HepG2 (cell line): Measurements from ENCODE around the gene WNT4. TPM values are rescaled to one million over a fixed set of nuclear protein-coding genes. Genes with fewer than 3 reads are reported as not detected.

ENCODE experiments used
- ATAC-seq: fragments of 200-7000 bp; cut with Tn5 transposase; 3 replicates; pipeline ENCODE4 v1.9.1; 2020; ENCODE audit warnings: mild to moderate bottlenecking, moderate library complexity
- BruUV-seq: library from RNA; stranded (reverse); fragments of 400-500 nt; replicated peaks from 2 replicates; lab custom pipeline; 2021; lab: Mats Ljungman, UMichigan
- CTCF ChIA-PET: fragments of 300-600 bp; formaldehyde crosslinking; extraction: SDS; loops from one replicate; lab custom pipeline; 2021; ENCODE audit warnings: low total read pairs, inconsistent platforms, low intra/inter-chr PET ratio; lab: Yijun Ruan, JAX
- POLR2A ChIA-PET: fragments of 350-600 bp; sonication (Branson Sonifier 250); formaldehyde crosslinking; loops from one replicate; lab custom pipeline; 2020; ENCODE audit warnings: antibody characterized with exemption, inconsistent platforms; lab: Yijun Ruan, JAX
- DNase-seq: peaks from one replicate; pipeline ENCODE4 v3.0.0-alpha.2; 2015; ENCODE audit warnings: low spot score
- FAIRE-seq: peaks from 3 replicates; lab custom pipeline; 2011; peaks lifted over from hg19 to GRCh38; lab: Jason Lieb, UNC
- H2AFZ ChIP-seq: one replicate; pipeline ENCODE4 v1.6.1; 2011; ENCODE audit warnings: low read length, inconsistent platforms
- H3K27ac ChIP-seq: fragments of 300-600 bp; 3 replicates; pipeline ENCODE4 v1.8.0; 2011; ENCODE audit warnings: mixed run types, mild to moderate bottlenecking, mixed read lengths, low read length, inconsistent platforms; ENCODE audit not compliant: insufficient read depth; ENCODE audit errors: extremely low read length
- H3K27me3 ChIP-seq, 2 experiments: fragments of 200-600 bp in 1 of 2; 2 replicates in 1 of 2; 3 replicates in 1 of 2; pipeline versions ENCODE4 v1.6.0 to v1.8.0; 2011; ENCODE audit warnings: low read length in 2 of 2, mild to moderate bottlenecking in 2 of 2, moderate library complexity in 2 of 2, inconsistent platforms in 1 of 2; ENCODE audit not compliant: insufficient read depth in 2 of 2, control insufficient read depth in 1 of 2
- H3K36me3 ChIP-seq, 2 experiments: fragments of 200-600 bp in 1 of 2; replicated peaks in 1 of 2; 2 replicates in 1 of 2; 3 replicates in 1 of 2; pipeline versions ENCODE4 v1.5.1 to v1.8.0; 2011; ENCODE audit warnings: low read length in 2 of 2, inconsistent platforms in 1 of 2; ENCODE audit not compliant: insufficient read depth in 2 of 2, control insufficient read depth in 1 of 2
- H3K4me1 ChIP-seq: 2 replicates; pipeline ENCODE4 v1.5.1; 2012; ENCODE audit warnings: low read length, inconsistent platforms; ENCODE audit not compliant: insufficient read depth
- H3K4me2 ChIP-seq: 2 replicates; pipeline ENCODE4 v1.6.0; 2011; ENCODE audit warnings: low read depth, low read length, inconsistent platforms
- H3K4me3 ChIP-seq, 3 experiments: fragments of 200-600 bp in 1 of 3; sonication (generic), shearing (Covaris generic) in 1 of 3; replicated peaks in 1 of 3; 2 replicates each; pipeline ENCODE4 v1.5.1; 2011 to 2016; ENCODE audit warnings: low read length in 3 of 3, inconsistent platforms in 2 of 3, low read depth in 2 of 3, mild to moderate bottlenecking in 2 of 3, control low read depth in 1 of 3, mixed read lengths in 1 of 3; ENCODE audit not compliant: insufficient read depth in 1 of 3
- H3K79me2 ChIP-seq: one replicate; pipeline ENCODE4 v1.6.1; 2011; ENCODE audit warnings: low read length, inconsistent platforms; ENCODE audit not compliant: insufficient read depth
- H3K9ac ChIP-seq: 2 replicates; pipeline ENCODE4 v1.6.0; 2011; ENCODE audit warnings: mild to moderate bottlenecking, low read depth, low read length, inconsistent platforms; ENCODE audit not compliant: insufficient read depth
- H3K9me3 ChIP-seq: 2 replicates; pipeline ENCODE4 v1.5.1; 2012; ENCODE audit warnings: mild to moderate bottlenecking, low read length
- H4K20me1 ChIP-seq: 2 replicates; pipeline ENCODE4 v1.6.0; 2011; ENCODE audit warnings: inconsistent platforms, mild to moderate bottlenecking, low read length, moderate library complexity; ENCODE audit not compliant: insufficient read depth
- AGO2 ChIP-seq: fragments of 200-400 bp; formaldehyde crosslinking; optimal IDR thresholded peaks from 2 replicates; pipeline ENCODE3; 2017; ENCODE audit warnings: mild to moderate bottlenecking, low read depth, low read length, moderate library complexity
- BHLHE40 ChIP-seq: IDR thresholded peaks from 2 replicates; pipeline ENCODE4 v1.6.1; 2011; ENCODE audit warnings: low read length, improper control_type of control experiment
- CCDC6 ChIP-seq: sonication (generic); formaldehyde crosslinking; IDR thresholded peaks from 2 replicates; pipeline ENCODE4 v1.8.1; 2022; ENCODE audit warnings: mild to moderate bottlenecking, missing genetic modification reagents, moderate library complexity
- MYPOP ChIP-seq: sonication (generic); formaldehyde crosslinking; IDR thresholded peaks from 2 replicates; pipeline ENCODE4 v1.8.1; 2023; ENCODE audit warnings: mild to moderate bottlenecking, moderate library complexity, missing genetic modification reagents
- NFIC ChIP-seq: IDR thresholded peaks from 2 replicates; pipeline ENCODE4 v1.6.1; 2012; ENCODE audit warnings: mild to moderate bottlenecking, low read length, inconsistent platforms
- SIN3A ChIP-seq: IDR thresholded peaks from 2 replicates; pipeline ENCODE4 v1.6.1; 2011; ENCODE audit warnings: low read depth, mild to moderate bottlenecking, control low read depth, low read length, borderline replicate concordance
- ZBED4 ChIP-seq: sonication (generic); formaldehyde crosslinking; IDR thresholded peaks from 2 replicates; pipeline ENCODE4 v1.4.0; 2020; ENCODE audit warnings: missing genetic modification reagents, borderline replicate concordance
- ZNF737 ChIP-seq: sonication (generic); formaldehyde crosslinking; IDR thresholded peaks from 2 replicates; pipeline ENCODE4 v1.5.0; 2020; ENCODE audit warnings: missing genetic modification reagents, mild to moderate bottlenecking, borderline replicate concordance
- ZNF746 ChIP-seq: sonication (generic); formaldehyde crosslinking; IDR thresholded peaks from 2 replicates; pipeline ENCODE4 v1.8.0; 2022; ENCODE audit warnings: mild to moderate bottlenecking, missing genetic modification reagents
- WGBS: methylation state at CpG from one replicate; pipeline ENCODE4 v1.1.6; 2017; ENCODE audit warnings: low lambda C conversion rate; 5-methylcytosine and 5-hydroxymethylcytosine counted together
- in situ Hi-C: cut with HindIII; loops from 2 replicates; pipeline ENCODE4 v1.10.0; 2017; ENCODE audit warnings: low pct_unique_long_range_greater_than_20kb; ENCODE audit not compliant: extremely low pct_ligation_motif_present
- intact Hi-C: fragments of 100-400 bp; cut with micrococcal nuclease; formaldehyde crosslinking; loops from one replicate; pipeline ENCODE4 v1.10.0; 2022; ENCODE audit not compliant: unreplicated experiment
- polyA plus RNA-seq, 8 experiments: library from polyadenylated mRNA; depleted of rRNA in 3 of 8; stranded (reverse) in 7 of 8; unstranded in 1 of 8; fragments of >200 nt; fragmentation: Illumina TruSeq in 4 of 8; extraction: Trizol in 4 of 8; gene quantifications; 2 replicates each; pipeline versions ENCODE4 v1.2.1 to v1.2.3, GENCODE V29; 2011 to 2016; ENCODE audit warnings: low read depth in 4 of 8, missing spikeins in 1 of 8, mixed read lengths in 1 of 8; ENCODE audit not compliant: insufficient read depth in 1 of 8
- total RNA-seq, 5 experiments: library from RNA; depleted of rRNA; stranded (reverse); fragments of >200 nt; fragmentation: Illumina TruSeq; extraction: Trizol; gene quantifications; 2 replicates each; pipeline ENCODE4 v1.2.3, GENCODE V29; 2016; ENCODE audit warnings: low read depth in 1 of 5

Gene WNT4
- total and polyA plus RNA-seq, 2 of the 13 experiments (the other 11 are each of a cell fraction or from before 2014, with no cell fraction given): not detected

GRCh38 chr1:22114083-22115012 is 28.5 kb downstream of the WNT4 start:
- DNase-seq: no peak
- peaks cover 14% of the 10 kb centered on the region; the same call in 1 of the 2 replicates for H4K20me1 ChIP-seq
- ChIA-PET CTCF (no interaction called here), POLR2A (no interaction called here)
- H3K36me3 ChIP-seq: peaks cover 1 to 19% of the 10 kb centered on the region in 2 experiments; a peak in 3 of 5 replicates
- H3K27me3 ChIP-seq: no peaks in the 10 kb centered on the region
- no peak overlapping the region for H2AFZ ChIP-seq
- H3K79me2 ChIP-seq: no peaks in the 10 kb centered on the region
- H3K27ac ChIP-seq: no peak overlapping the region
- WGBS: 95% methylated on average over 8 of the region's 18 CpGs
- no peak overlapping the region for H3K9ac ChIP-seq
- intact Hi-C loops (no loop called here), in situ Hi-C loops (no loop called here)
- no peak for FAIRE-seq
- H3K9me3 ChIP-seq: no peaks in the 10 kb centered on the region
- no peak for ATAC-seq
- H3K4me1 ChIP-seq: peaks cover 6% of the 10 kb centered on the region; the same call in 1 of the 2 replicates
- H3K4me2 ChIP-seq: no peak overlapping the region
- H3K4me3 ChIP-seq: no peak overlapping the region
- peak; percentile 44 for TF ChIP-seq AGO2
- no peak for TF ChIP-seq ZNF737 (CRISPR knock-in tag)
- no TSS peak for BruUV-seq

- no peak for ATAC-seq
- no peak for DNase-seq
- 100% methylated on average over 3 of the region's 3 CpGs for WGBS
- Histone ChIP-seq H2AFZ (no peak overlapping the region), H3K27me3 (no peaks in the 10 kb centered on the region), H3K27ac (no peak overlapping the region), H3K4me2 (no peak overlapping the region), H3K9me3 (no peaks in the 10 kb centered on the region), H3K36me3 (peaks cover 1 to 19% of the 10 kb centered on the region in 2 experiments; a peak in 2 of 5 replicates), H3K4me1 (peaks cover 15% of the 10 kb centered on the region; the same call in 1 of the 2 replicates), H3K9ac (no peak overlapping the region), H4K20me1 (peaks cover 18% of the 10 kb centered on the region; the same call in 1 of the 2 replicates), H3K79me2 (no peaks in the 10 kb centered on the region), H3K4me3 (no peak overlapping the region)
- CTCF ChIA-PET: no interaction called here
- in situ Hi-C loops: no loop called here
- no TSS peak for BruUV-seq
- intact Hi-C loops: no loop called here
- POLR2A ChIA-PET: no interaction called here
- FAIRE-seq: no peak
- TF ChIP-seq NFIC: no peak
- no peak for TF ChIP-seq MYPOP (CRISPR knock-in tag)
- TF ChIP-seq ZNF746 (CRISPR knock-in tag): no peak
- TF ChIP-seq SIN3A: no peak
- TF ChIP-seq ZBED4: no peak
- TF ChIP-seq CCDC6 (CRISPR knock-in tag): no peak
- no peak for TF ChIP-seq BHLHE40
Measured at GRCh38 chr1:22112554-22112953, 30.3 kb downstream of the WNT4 start.
